Adrenal gland (tissue), 5 donors: ENCODE measurements around the gene SCOC.

Source experiments
- CTCF ChIP-seq, 6 experiments: fragments of 450-650 bp in 4 of 6; fragments of 200-600 bp in 2 of 6; sonication (generic) in 1 of 6; IDR thresholded peaks; 1 replicate in 5 of 6; 2 replicates in 1 of 6; pipeline versions ENCODE4 v1.5.1 to v1.8.0; 2016 to 2021; ENCODE audit warnings: antibody characterized with exemption in 6 of 6, mild to moderate bottlenecking in 2 of 6, moderate library complexity in 1 of 6
- POLR2A ChIP-seq, 2 donors: fragments of 450-650 bp; IDR thresholded peaks; one replicate each; pipeline ENCODE4 v1.6.1; 2017; ENCODE audit warnings: antibody characterized with exemption in 2 of 2, mild to moderate bottlenecking in 2 of 2, moderate library complexity in 1 of 2
- donor health status: DM: no; HTN: no; CAD: no.

DNA sequence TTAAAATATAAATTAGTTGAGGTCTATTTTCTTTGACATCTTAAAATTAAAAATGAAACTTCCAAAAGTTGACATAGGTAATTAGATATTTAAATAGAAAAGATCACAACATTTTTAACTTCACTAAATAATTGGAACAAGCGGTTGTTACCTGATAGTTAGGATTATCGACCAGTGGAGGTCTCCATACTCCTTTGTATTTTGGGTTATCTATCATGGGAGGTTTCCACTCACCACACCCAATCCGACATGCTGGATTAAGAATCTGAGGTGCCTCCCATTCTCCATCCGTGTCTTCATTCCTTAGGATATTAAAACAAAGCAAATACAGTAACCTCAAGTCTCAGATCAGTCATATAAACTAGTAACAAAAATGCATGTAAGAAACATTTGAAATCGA is 22.2 kb downstream of the SCOC start:
- TF ChIP-seq CTCF (IDR thresholded peaks at IDR 0.05) (no peak), POLR2A (IDR thresholded peaks at IDR 0.05) (no peak)
